ENCODE results near the gene LITAF. TPM values are rescaled to one million over a fixed set of nuclear protein-coding genes. Genes with fewer than 3 reads are reported as not detected.

The LITAF gene
- total RNA-seq, 1 experiment from 2014 or later: 244 TPM

GRCh38 chr16:11576427-11577289 lies 10.1 kb downstream of the LITAF start:
- no peak for DNase-seq
- CTCF ChIA-PET: interaction anchor here (0.7 kb wide), 1 partner anchor 169 kb away, joined by 8 read pairs; no protein-coding TSS in a partner anchor

GRCh38 chr16:11575223-11575589 lies 11.5 kb downstream of the LITAF start:
- Histone ChIP-seq H3K9me2 (ENCODE audit: insufficient read depth) (no peaks in the 10 kb centered on the region), H2AFZ (no peak overlapping the region), H3K4me3 (no peak overlapping the region), H3K4me1 (replicated peaks; ENCODE audit: insufficient read depth) (0 out of 2 replicates have a peak, but pooled peaks cover 9% of the 10 kb centered on the region), H4K20me1 (ENCODE audit: insufficient read depth) (peaks cover 81% of the 10 kb centered on the region), H3K79me2 (ENCODE audit: low read depth) (peaks cover 97% of the 10 kb centered on the region), H3K4me2 (no peak overlapping the region), H3K9me3 (ENCODE audit: insufficient read depth, low read depth) (no peaks in the 10 kb centered on the region), H3F3A (ENCODE audit: insufficient read depth, low read depth) (peaks cover 4% of the 10 kb centered on the region; the same call in 1 of the 2 replicates), H3K27ac (no peak overlapping the region), H3K36me3 (ENCODE audit: low read depth) (no peaks in the 10 kb centered on the region), H3K27me3 (ENCODE audit: insufficient read depth, low read depth) (no peaks in the 10 kb centered on the region)
- BruUV-seq (replicated peaks): no TSS peak
- DNase-seq: no peak
- intact Hi-C loops (cut with micrococcal nuclease; ENCODE audit: unreplicated experiment): no loop called here
- POLR2A ChIA-PET (ENCODE audit: unreplicated experiment): no interaction called here
- CTCF ChIA-PET: interaction anchor here (1.0 kb wide), 1 partner anchor 65 kb away, joined by 4 read pairs; no protein-coding TSS in a partner anchor
- TF ChIP-seq EZH2 (IDR thresholded peaks at IDR 0.05; ENCODE audit: low read depth) (no peak), CTCF (conservative IDR thresholded peaks at IDR 0.05) (no peak)

More at GRCh38 chr16:11576427-11577289, 10.1 kb downstream of the LITAF start:
- POLR2A ChIA-PET (ENCODE audit: unreplicated experiment): no interaction called here
- BruUV-seq (replicated peaks): no TSS peak
- Histone ChIP-seq H3K27ac (no peak overlapping the region), H3K9me3 (ENCODE audit: insufficient read depth, low read depth) (no peaks in the 10 kb centered on the region), H3K4me1 (replicated peaks; ENCODE audit: insufficient read depth) (0 out of 2 replicates have a peak, but pooled peaks cover 9% of the 10 kb centered on the region), H3K79me2 (ENCODE audit: low read depth) (peaks cover 97% of the 10 kb centered on the region), H2AFZ (no peak overlapping the region), H3K4me2 (no peak overlapping the region), H3K9me2 (ENCODE audit: insufficient read depth) (no peaks in the 10 kb centered on the region), H3K36me3 (ENCODE audit: low read depth) (0 out of 2 replicates have a peak, but pooled peaks cover under 1% of the 10 kb centered on the region), H3K4me3 (no peak overlapping the region), H4K20me1 (ENCODE audit: insufficient read depth) (peaks cover 74% of the 10 kb centered on the region), H3K27me3 (ENCODE audit: insufficient read depth, low read depth) (no peaks in the 10 kb centered on the region), H3F3A (ENCODE audit: insufficient read depth, low read depth) (peaks cover 4% of the 10 kb centered on the region; the same call in 1 of the 2 replicates)
- intact Hi-C loops (cut with micrococcal nuclease; ENCODE audit: unreplicated experiment): no loop called here
- TF ChIP-seq CTCF (conservative IDR thresholded peaks at IDR 0.05): no peak

- Histone ChIP-seq H3F3A (ENCODE audit: insufficient read depth, low read depth) (peaks cover 4% of the 10 kb centered on the region; the same call in 1 of the 2 replicates), H3K9me2 (ENCODE audit: insufficient read depth) (no peaks in the 10 kb centered on the region), H3K4me3 (no peak overlapping the region), H3K27me3 (ENCODE audit: insufficient read depth, low read depth) (no peaks in the 10 kb centered on the region), H3K27ac (no peak overlapping the region), H3K9me3 (ENCODE audit: insufficient read depth, low read depth) (no peaks in the 10 kb centered on the region), H3K4me1 (replicated peaks; ENCODE audit: insufficient read depth) (0 out of 2 replicates have a peak, but pooled peaks cover 9% of the 10 kb centered on the region), H3K36me3 (ENCODE audit: low read depth) (no peaks in the 10 kb centered on the region), H4K20me1 (ENCODE audit: insufficient read depth) (peaks cover 88% of the 10 kb centered on the region), H3K79me2 (ENCODE audit: low read depth) (peaks cover 100% of the 10 kb centered on the region), H2AFZ (no peak overlapping the region), H3K4me2 (no peak overlapping the region)
- CTCF ChIA-PET: interaction anchor here (0.6 kb wide), 1 partner anchor 151 kb away, joined by 4 read pairs; no protein-coding TSS in a partner anchor
- POLR2A ChIA-PET (ENCODE audit: unreplicated experiment): no interaction called here
- DNase-seq: no peak
- no TSS peak for BruUV-seq (replicated peaks)
- TF ChIP-seq EZH2 (IDR thresholded peaks at IDR 0.05; ENCODE audit: low read depth): no peak
- TF ChIP-seq CTCF (conservative IDR thresholded peaks at IDR 0.05): no peak
- intact Hi-C loops (cut with micrococcal nuclease; ENCODE audit: unreplicated experiment): no loop called here
Measured at GRCh38 chr16:11572301-11572995, 14.3 kb downstream of the LITAF start.
